OCI-M2 (cell line): ENCODE results near the gene TPI1.
"Not testable (repeated sequence)": the region's sequence is repeated elsewhere in the genome, so short reads cannot be mapped to it uniquely, and the experiment has no call there.

Source experiments
- DNase-seq: peaks from one replicate; lab custom pipeline; 2025; ENCODE audit not compliant: unreplicated experiment; lab: John Stamatoyannopoulos, UW

Gene TPI1

GRCh38 chr12:6868211-6869048 is 1.1 kb downstream of the TPI1 start:
- DNase-seq: no peak

GRCh38 chr12:6869049-6870021 is 2.0 kb downstream of the TPI1 start:
- peak; percentile 26 for DNase-seq

- not testable (repeated sequence) for DNase-seq
These were observed 3.0 kb downstream of the TPI1 start for GRCh38 chr12:6870304-6870703.

- no peak for DNase-seq
These were observed 4.0 kb downstream of the TPI1 start for GRCh38 chr12:6871052-6871957.

- no peak for DNase-seq
These were observed 5.0 kb downstream of the TPI1 start for GRCh38 chr12:6872073-6873048.

- peak; percentile 92 for DNase-seq
These were observed 6.0 kb downstream of the TPI1 start, which contains the start of gene SPSB2 for GRCh38 chr12:6873094-6874014. TSS of gene SPSB2 (minus strand) at chr12:6873303. CDS start at chr12:6872901, 402 bp downstream.

- not testable (repeated sequence) for DNase-seq
These were observed 6.7 kb downstream of the TPI1 start for GRCh38 chr12:6874015-6874368.

GRCh38 chr12:6879824-6880223 is 12.5 kb downstream of the TPI1 start:
- DNase-seq: not testable (repeated sequence)

- no peak for DNase-seq
These were observed 15.9 kb downstream of the TPI1 start for GRCh38 chr12:6883252-6883651.

- no peak for DNase-seq
These were observed 16.4 kb downstream of the TPI1 start for GRCh38 chr12:6883683-6884082.

- no peak for DNase-seq
These were observed 17.2 kb downstream of the TPI1 start for GRCh38 chr12:6884539-6884938.

- DNase-seq: not testable (repeated sequence)
These were observed 19.1 kb downstream of the TPI1 start for GRCh38 chr12:6886206-6886999.

- DNase-seq: no peak
These were observed 20.1 kb downstream of the TPI1 start for GRCh38 chr12:6887460-6887859.

- DNase-seq: no peak
These were observed 21.0 kb downstream of the TPI1 start for GRCh38 chr12:6888360-6888759.

GRCh38 chr12:6888794-6889193 is 21.5 kb downstream of the TPI1 start:
- DNase-seq: not testable (repeated sequence)

- DNase-seq: not testable (repeated sequence)
These were observed 22.6 kb downstream of the TPI1 start for GRCh38 chr12:6889775-6890573.
